Vagina (tissue), 2 donors: Measurements from ENCODE around the gene ADCK2. TPM values are rescaled to one million over a fixed set of nuclear protein-coding genes. Genes with fewer than 3 reads are reported as not detected.

Experiments
- DNase-seq, 2 donors: peaks; one replicate each; pipeline ENCODE4 v3.0.0-alpha.2; 2017; ENCODE audit errors: extremely low spot score in 2 of 2
- H3K27ac ChIP-seq: fragments of 200-600 bp; sonication (generic); one replicate; pipeline ENCODE4 v1.5.1; 2019
- H3K27me3 ChIP-seq: fragments of 200-600 bp; sonication (generic); one replicate; pipeline ENCODE4 v1.5.1; 2019
- H3K36me3 ChIP-seq, 2 donors: fragments of 200-600 bp; sonication (generic); one replicate each; pipeline ENCODE4 v1.5.1; 2017 to 2019
- H3K4me1 ChIP-seq: fragments of 200-600 bp; sonication (generic); one replicate; pipeline ENCODE4 v1.5.1; 2019
- H3K4me3 ChIP-seq, 2 donors: fragments of 200-600 bp; sonication (generic); 1 replicate in 1 of 2; 2 replicates in 1 of 2; pipeline ENCODE4 v1.5.1; 2016 to 2019
- H3K9me3 ChIP-seq: fragments of 200-600 bp; sonication (generic); one replicate; pipeline ENCODE4 v1.5.1; 2019
- CTCF ChIP-seq, 3 experiments: fragments of 450-650 bp in 2 of 3; fragments of 200-600 bp in 1 of 3; sonication (generic) in 1 of 3; IDR thresholded peaks; one replicate each; pipeline ENCODE4 v1.5.1; 2017 to 2019; ENCODE audit warnings: antibody characterized with exemption in 3 of 3, mild to moderate bottlenecking in 2 of 3, moderate library complexity in 2 of 3
- POLR2A ChIP-seq, 2 donors: fragments of 450-650 bp; IDR thresholded peaks; one replicate each; pipeline ENCODE4 v1.6.1; 2017; ENCODE audit warnings: antibody characterized with exemption in 2 of 2, mild to moderate bottlenecking in 2 of 2, moderate library complexity in 2 of 2
- POLR2AphosphoS5 ChIP-seq, 2 donors: sonication (generic); formaldehyde crosslinking; IDR thresholded peaks; one replicate each; pipeline ENCODE4 v1.9.0; 2017; ENCODE audit warnings: antibody characterized with exemption in 2 of 2, mild to moderate bottlenecking in 2 of 2, low read depth in 1 of 2; ENCODE audit not compliant: insufficient read depth in 1 of 2
- intact Hi-C: fragments of 100-400 bp; cut with DNase I; formaldehyde crosslinking; loops from one replicate; pipeline ENCODE4 v1.15.1; 2023
- total RNA-seq: library from RNA; depleted of rRNA; stranded (reverse); fragments of >200 nt; gene quantifications from one replicate; pipeline ENCODE4 v1.2.3, GENCODE V29; 2016

The ADCK2 gene
- total RNA-seq, 1 donor from 2014 or later = 21.1 TPM

GRCh38 chr7:140673063-140673773 lies 473 bp downstream of the ADCK2 start:
- TF ChIP-seq POLR2AphosphoS5 (IDR thresholded peaks at IDR 0.05; ENCODE audit: insufficient read depth in 1 of 2, low read depth in 1 of 2) = peak in 1 of 2 donors; percentile 58
- TF ChIP-seq CTCF (IDR thresholded peaks at IDR 0.05) = no peak
- Histone ChIP-seq H3K27ac (peak overlapping the region; percentile 93), H3K4me1 (peaks cover 33% of the 10 kb centered on the region), H3K27me3 (no peaks in the 10 kb centered on the region), H3K4me3 (peak overlapping the region; percentile 81 to 97), H3K36me3 (no peaks in the 10 kb centered on the region), H3K9me3 (no peaks in the 10 kb centered on the region)
- intact Hi-C loops = no loop called here
- DNase-seq = no peak

- Histone ChIP-seq H3K27ac (peak overlapping the region; percentile 93), H3K4me1 (peaks cover 33% of the 10 kb centered on the region), H3K4me3 (peak overlapping the region; percentile 81 to 97), H3K9me3 (no peaks in the 10 kb centered on the region), H3K27me3 (no peaks in the 10 kb centered on the region), H3K36me3 (no peaks in the 10 kb centered on the region)
- TF ChIP-seq POLR2AphosphoS5 (IDR thresholded peaks at IDR 0.05; ENCODE audit: insufficient read depth in 1 of 2, low read depth in 1 of 2) = no peak
- no peak for TF ChIP-seq POLR2A (IDR thresholded peaks at IDR 0.05)
- no peak for TF ChIP-seq CTCF (IDR thresholded peaks at IDR 0.05)
- no peak for DNase-seq
- intact Hi-C loops = no loop called here
Measured at GRCh38 chr7:140673774-140674155, 1.0 kb downstream of the ADCK2 start.

DNA sequence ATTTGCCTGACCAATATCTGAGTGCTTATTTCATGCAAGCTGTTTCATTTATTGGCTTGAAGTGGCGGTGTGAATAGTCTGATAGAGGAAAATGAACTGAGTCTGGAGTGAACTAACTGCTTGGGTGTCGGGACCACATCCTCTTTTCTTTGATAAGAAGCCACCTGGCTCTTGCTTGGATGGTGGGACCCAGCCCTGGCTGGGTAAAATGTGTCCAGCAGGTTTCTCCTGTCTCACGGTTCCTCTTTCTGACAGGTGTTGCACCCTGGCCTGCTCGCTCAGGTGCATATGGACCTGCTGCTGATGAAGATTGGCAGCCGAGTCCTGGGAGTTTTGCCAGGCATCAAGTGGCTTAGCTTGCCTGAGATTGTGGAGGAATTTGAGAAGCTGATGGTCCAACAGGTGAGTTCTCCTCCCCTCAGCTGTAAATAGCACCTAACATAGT lies 1.6 kb downstream of the ADCK2 start:
- peak overlapping the region in 1 of 2 donors; percentile 81 for H3K4me3 ChIP-seq
- TF ChIP-seq POLR2A (IDR thresholded peaks at IDR 0.05) = no peak
- TF ChIP-seq CTCF (IDR thresholded peaks at IDR 0.05) = no peak
- TF ChIP-seq POLR2AphosphoS5 (IDR thresholded peaks at IDR 0.05; ENCODE audit: insufficient read depth in 1 of 2, low read depth in 1 of 2) = no peak
- no peaks in the 10 kb centered on the region for H3K27me3 ChIP-seq
- no peaks in the 10 kb centered on the region for H3K36me3 ChIP-seq
- peak overlapping the region; percentile 93 for H3K27ac ChIP-seq
- H3K9me3 ChIP-seq = no peaks in the 10 kb centered on the region
- DNase-seq = no peak
- peaks cover 33% of the 10 kb centered on the region for H3K4me1 ChIP-seq
- intact Hi-C loops = no loop called here

DNA sequence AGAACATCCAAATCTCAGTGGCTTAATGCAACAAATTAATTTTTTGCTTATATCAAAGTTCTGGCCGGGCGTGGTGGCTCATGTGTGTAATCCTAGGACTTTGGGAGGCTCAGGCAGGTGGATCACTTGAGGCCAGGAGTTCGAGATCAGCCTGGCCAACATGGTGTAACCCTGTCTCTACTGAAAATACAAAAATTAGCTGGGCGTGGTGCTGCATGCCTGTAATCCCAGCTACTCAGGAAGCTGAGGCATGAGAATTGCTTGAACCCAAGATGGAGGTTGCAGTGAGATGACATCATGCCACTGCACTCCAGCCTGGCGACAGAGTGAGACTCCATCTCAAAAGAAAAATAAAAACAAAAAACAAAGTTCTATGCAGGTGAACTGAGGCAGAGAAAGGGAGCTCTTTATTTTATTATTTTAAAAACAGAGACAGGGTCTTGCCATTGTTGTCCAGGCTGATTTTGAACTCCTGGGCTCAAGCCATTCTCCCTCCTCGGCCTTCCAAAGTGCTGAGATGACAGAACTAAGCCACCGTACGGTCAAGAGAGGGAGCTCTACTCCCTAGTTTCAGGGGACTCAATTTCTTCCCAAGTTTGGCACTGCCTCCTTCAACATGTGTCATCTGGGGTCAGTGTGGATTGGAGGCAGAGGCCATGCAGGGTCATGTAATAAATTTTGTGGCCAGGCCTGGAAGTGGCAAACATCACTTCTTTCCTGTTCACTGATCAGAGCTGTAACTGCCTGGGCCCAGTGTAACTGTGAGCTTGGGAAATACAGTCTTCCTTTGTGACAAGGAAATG lies 2.4 kb downstream of the ADCK2 start:
- H3K27ac ChIP-seq = no peak overlapping the region
- no peaks in the 10 kb centered on the region for H3K27me3 ChIP-seq
- H3K9me3 ChIP-seq = no peaks in the 10 kb centered on the region
- no peaks in the 10 kb centered on the region for H3K36me3 ChIP-seq
- H3K4me3 ChIP-seq = no peak overlapping the region
- peaks cover 33% of the 10 kb centered on the region for H3K4me1 ChIP-seq
- TF ChIP-seq POLR2AphosphoS5 (IDR thresholded peaks at IDR 0.05; ENCODE audit: insufficient read depth in 1 of 2, low read depth in 1 of 2) = no peak
- TF ChIP-seq CTCF (IDR thresholded peaks at IDR 0.05) = no peak
- intact Hi-C loops = no loop called here
- DNase-seq = no peak

DNA sequence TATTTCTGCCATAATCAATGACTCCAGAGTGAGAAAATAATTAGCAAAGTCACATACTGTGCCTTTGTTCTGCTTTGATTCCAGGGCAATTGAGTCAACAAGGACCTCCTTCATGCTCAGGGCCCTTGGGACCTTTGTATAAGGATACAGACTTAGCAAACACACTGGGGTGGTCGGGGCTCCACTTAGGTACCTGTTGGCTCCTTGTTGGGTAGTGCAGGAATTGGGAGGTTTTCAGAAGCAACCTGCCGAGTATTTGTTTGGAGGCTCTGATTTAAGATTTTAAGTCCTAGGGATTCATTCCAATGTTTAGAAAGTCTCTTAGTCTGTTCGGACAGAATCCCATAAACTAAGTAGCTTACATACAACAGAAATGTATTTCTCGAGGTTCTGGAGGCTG lies 3.0 kb downstream of the ADCK2 start:
- intact Hi-C loops = no loop called here
- H3K27ac ChIP-seq = no peak overlapping the region
- TF ChIP-seq POLR2AphosphoS5 (IDR thresholded peaks at IDR 0.05; ENCODE audit: insufficient read depth in 1 of 2, low read depth in 1 of 2) (no peak), CTCF (IDR thresholded peaks at IDR 0.05) (no peak), POLR2A (IDR thresholded peaks at IDR 0.05) (no peak)

More for the DNA sequence above, 3.0 kb downstream of the ADCK2 start:
- no peaks in the 10 kb centered on the region for H3K9me3 ChIP-seq
- H3K4me1 ChIP-seq = peaks cover 33% of the 10 kb centered on the region
- H3K36me3 ChIP-seq = peaks cover 0 to 2% of the 10 kb centered on the region in 2 donors
- no peak overlapping the region for H3K4me3 ChIP-seq
- no peaks in the 10 kb centered on the region for H3K27me3 ChIP-seq
- DNase-seq = no peak
